NT2/D1 (cell line): Measurements from ENCODE around the gene ZNG1C.
"Not testable (repeated sequence)": the region's sequence is repeated elsewhere in the genome, so short reads cannot be mapped to it uniquely, and the experiment has no call there.

Experiments used
- DNase-seq: peaks from one replicate; pipeline ENCODE4 v3.0.0-alpha.2; 2011; ENCODE audit warnings: low read depth, low spot score
- H3K27me3 ChIP-seq: 2 replicates; pipeline ENCODE4 v1.6.0; 2011; ENCODE audit warnings: mild to moderate bottlenecking; ENCODE audit not compliant: insufficient read length, insufficient read depth
- H3K36me3 ChIP-seq: 2 replicates; pipeline ENCODE4 v1.6.1; 2011; ENCODE audit warnings: mild to moderate bottlenecking, low read length, mixed read lengths; ENCODE audit not compliant: insufficient read depth, insufficient read length
- H3K4me1 ChIP-seq: 2 replicates; pipeline ENCODE4 v1.5.1; 2011; ENCODE audit not compliant: insufficient read depth, insufficient read length
- H3K4me3 ChIP-seq: 2 replicates; pipeline ENCODE4 v1.5.1; 2011; ENCODE audit warnings: low read depth; ENCODE audit not compliant: insufficient read length
- H3K9ac ChIP-seq: 2 replicates; pipeline ENCODE4 v1.6.0; 2011; ENCODE audit warnings: low read depth; ENCODE audit not compliant: insufficient read length
- H3K9me3 ChIP-seq: 2 replicates; pipeline ENCODE4 v1.5.1; 2011; ENCODE audit warnings: mild to moderate bottlenecking, low read length; ENCODE audit not compliant: insufficient read depth

Gene ZNG1C

GRCh38 chr9:68318209-68318608 lies 76.4 kb downstream of the ZNG1C start:
- peaks cover 24% of the 10 kb centered on the region for H3K27me3 ChIP-seq
- not testable (repeated sequence) for H3K36me3 ChIP-seq, H3K4me1 ChIP-seq, H3K4me3 ChIP-seq, DNase-seq, H3K9me3 ChIP-seq, H3K9ac ChIP-seq

- H3K9me3 ChIP-seq, DNase-seq, H3K36me3 ChIP-seq, H3K27me3 ChIP-seq, H3K4me1 ChIP-seq, H3K4me3 ChIP-seq, H3K9ac ChIP-seq: not testable (repeated sequence)
Observed at GRCh38 chr9:68323749-68324148, 82.0 kb downstream of the ZNG1C start.

GRCh38 chr9:68324518-68324917 lies 82.7 kb downstream of the ZNG1C start:
- H3K9me3 ChIP-seq, H3K36me3 ChIP-seq, H3K4me1 ChIP-seq, H3K4me3 ChIP-seq, H3K9ac ChIP-seq, DNase-seq, H3K27me3 ChIP-seq: not testable (repeated sequence)

GRCh38 chr9:68329106-68329505 lies 87.3 kb downstream of the ZNG1C start:
- H3K27me3 ChIP-seq, H3K4me1 ChIP-seq, H3K36me3 ChIP-seq, H3K9ac ChIP-seq, DNase-seq, H3K4me3 ChIP-seq, H3K9me3 ChIP-seq: not testable (repeated sequence)

GRCh38 chr9:68330531-68331173 lies 88.9 kb downstream of the ZNG1C start:
- not testable (repeated sequence) for H3K4me1 ChIP-seq, H3K36me3 ChIP-seq, H3K27me3 ChIP-seq, H3K9me3 ChIP-seq, H3K4me3 ChIP-seq, H3K9ac ChIP-seq, DNase-seq

GRCh38 chr9:68332122-68332521 lies 90.3 kb downstream of the ZNG1C start:
- H3K4me3 ChIP-seq, H3K36me3 ChIP-seq, H3K9ac ChIP-seq, H3K9me3 ChIP-seq, H3K4me1 ChIP-seq, DNase-seq, H3K27me3 ChIP-seq: not testable (repeated sequence)

GRCh38 chr9:68335935-68336334 lies 94.2 kb downstream of the ZNG1C start:
- H3K36me3 ChIP-seq, H3K27me3 ChIP-seq: not testable (repeated sequence)

GRCh38 chr9:68336639-68337339 lies 95.0 kb downstream of the ZNG1C start:
- not testable (repeated sequence) for H3K27me3 ChIP-seq

More at GRCh38 chr9:68335935-68336334, 94.2 kb downstream of the ZNG1C start:
- H3K4me1 ChIP-seq, H3K9ac ChIP-seq, H3K9me3 ChIP-seq, H3K4me3 ChIP-seq, DNase-seq: not testable (repeated sequence)

GRCh38 chr9:68338000-68338399 lies 96.2 kb downstream of the ZNG1C start:
- not testable (repeated sequence) for H3K27me3 ChIP-seq, H3K36me3 ChIP-seq, DNase-seq, H3K4me1 ChIP-seq, H3K9ac ChIP-seq, H3K4me3 ChIP-seq, H3K9me3 ChIP-seq

More at GRCh38 chr9:68336639-68337339, 95.0 kb downstream of the ZNG1C start:
- H3K9me3 ChIP-seq, DNase-seq, H3K36me3 ChIP-seq, H3K4me3 ChIP-seq, H3K9ac ChIP-seq, H3K4me1 ChIP-seq: not testable (repeated sequence)

- H3K9ac ChIP-seq, H3K27me3 ChIP-seq, DNase-seq, H3K4me1 ChIP-seq, H3K9me3 ChIP-seq, H3K36me3 ChIP-seq, H3K4me3 ChIP-seq: not testable (repeated sequence)
Observed at GRCh38 chr9:68342265-68343025, 100.7 kb downstream of the ZNG1C start.

- not testable (repeated sequence) for H3K9me3 ChIP-seq, H3K4me1 ChIP-seq, DNase-seq, H3K27me3 ChIP-seq, H3K36me3 ChIP-seq, H3K9ac ChIP-seq, H3K4me3 ChIP-seq
Observed at GRCh38 chr9:68343242-68343641, 101.5 kb downstream of the ZNG1C start.

GRCh38 chr9:68343992-68344391 lies 102.2 kb downstream of the ZNG1C start:
- not testable (repeated sequence) for H3K4me1 ChIP-seq, H3K9ac ChIP-seq, DNase-seq, H3K4me3 ChIP-seq, H3K9me3 ChIP-seq, H3K27me3 ChIP-seq, H3K36me3 ChIP-seq
